Testis (tissue), 2 donors: Measurements from ENCODE around the gene PSEN2.

ENCODE experiments used
- CTCF ChIP-seq, 3 experiments: fragments of 450-650 bp in 2 of 3; fragments of 200-600 bp in 1 of 3; sonication (generic) in 1 of 3; IDR thresholded peaks; one replicate each; pipeline ENCODE4 v1.5.1; 2016 to 2019; ENCODE audit warnings: antibody characterized with exemption in 3 of 3, mild to moderate bottlenecking in 2 of 3, moderate library complexity in 1 of 3
- POLR2A ChIP-seq: fragments of 450-650 bp; IDR thresholded peaks from one replicate; pipeline ENCODE4 v1.6.1; 2017; ENCODE audit warnings: antibody characterized with exemption, mild to moderate bottlenecking, moderate library complexity

DNA sequence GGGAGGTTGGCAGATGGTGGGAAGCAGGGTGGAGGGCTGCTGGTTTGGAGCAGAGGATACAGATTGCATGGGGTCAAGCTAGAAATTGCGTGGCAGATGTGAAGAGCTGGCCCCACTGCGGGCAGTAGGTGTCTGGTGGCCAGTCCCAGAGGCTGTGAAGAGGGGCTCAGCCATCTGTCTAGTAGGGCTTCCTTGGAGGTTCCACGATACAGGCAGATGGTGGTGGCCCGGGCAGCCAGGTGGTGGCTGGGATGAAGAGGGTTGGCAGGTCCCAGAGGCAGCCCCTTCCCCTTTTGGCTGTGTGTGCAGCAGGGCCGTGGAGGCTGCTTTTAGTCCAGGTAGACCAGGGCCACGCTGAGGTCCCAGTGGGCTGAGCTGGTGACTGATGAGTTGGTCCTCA, 16.6 kb downstream of the PSEN2 start:
- TF ChIP-seq CTCF (IDR thresholded peaks at IDR 0.05): no peak
- no peak for TF ChIP-seq POLR2A
